Measurements from ENCODE around the gene CCDC159.

GRCh38 chr19:11380653-11381537 is 34.6 kb downstream of the CCDC159 start:
- TF ChIP-seq POLR2AphosphoS5 (IDR thresholded peaks at IDR 0.05; ENCODE audit: low read depth, low read length) (peak; percentile 71), SIN3A (IDR thresholded peaks at IDR 0.05; ENCODE audit: borderline replicate concordance, insufficient read depth, low read length) (no peak), TAF1 (IDR thresholded peaks at IDR 0.05; ENCODE audit: borderline replicate concordance, insufficient read depth, low read length) (no peak), REST (IDR thresholded peaks at IDR 0.05; ENCODE audit: insufficient read depth in 1 of 2, low read depth in 2 of 2, low read length in 2 of 2) (no peak), FOXP2 (optimal IDR thresholded peaks at IDR 0.05; ENCODE audit: borderline replicate concordance, extremely low read depth, extremely low read length, insufficient read depth) (peak; percentile 52)

All from PFSK-1 (cell line).